Islet precursor cell (in vitro differentiated cells): ENCODE data around the gene SNRNP70.

Source experiments
- DNase-seq: peaks from one replicate; pipeline ENCODE4 v3.0.0-alpha.2; 2018

The SNRNP70 gene

GRCh38 chr19:49148784-49149651 lies 63.8 kb downstream of the SNRNP70 start:
- DNase-seq, result peak; percentile 100

GRCh38 chr19:49149652-49150105 lies 64.4 kb downstream of the SNRNP70 start:
- DNase-seq, result peak; percentile 85

GRCh38 chr19:49150106-49150943 lies 65.1 kb downstream of the SNRNP70 start:
- DNase-seq, result peak; percentile 94

DNA sequence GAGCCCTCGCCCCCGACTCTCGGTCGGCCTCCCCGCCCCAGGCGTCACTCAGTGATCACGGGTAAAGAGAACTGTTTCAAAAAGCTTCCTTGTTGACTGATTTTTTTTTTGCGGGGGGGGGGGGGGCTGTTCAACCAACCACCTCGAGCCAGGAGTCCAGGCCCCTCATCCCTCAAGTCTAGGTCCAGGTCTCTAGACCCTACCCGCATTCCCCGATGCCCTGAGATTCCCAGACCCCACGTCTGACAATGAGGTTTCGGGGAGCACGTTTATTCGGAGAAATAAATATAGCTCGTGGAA lies 65.6 kb downstream of the SNRNP70 start:
- DNase-seq, result no peak

- DNase-seq, result peak; percentile 91
Observed at GRCh38 chr19:49151267-49152118, 66.2 kb downstream of the SNRNP70 start.

GRCh38 chr19:49152119-49152550 lies 66.9 kb downstream of the SNRNP70 start:
- no peak for DNase-seq

DNA sequence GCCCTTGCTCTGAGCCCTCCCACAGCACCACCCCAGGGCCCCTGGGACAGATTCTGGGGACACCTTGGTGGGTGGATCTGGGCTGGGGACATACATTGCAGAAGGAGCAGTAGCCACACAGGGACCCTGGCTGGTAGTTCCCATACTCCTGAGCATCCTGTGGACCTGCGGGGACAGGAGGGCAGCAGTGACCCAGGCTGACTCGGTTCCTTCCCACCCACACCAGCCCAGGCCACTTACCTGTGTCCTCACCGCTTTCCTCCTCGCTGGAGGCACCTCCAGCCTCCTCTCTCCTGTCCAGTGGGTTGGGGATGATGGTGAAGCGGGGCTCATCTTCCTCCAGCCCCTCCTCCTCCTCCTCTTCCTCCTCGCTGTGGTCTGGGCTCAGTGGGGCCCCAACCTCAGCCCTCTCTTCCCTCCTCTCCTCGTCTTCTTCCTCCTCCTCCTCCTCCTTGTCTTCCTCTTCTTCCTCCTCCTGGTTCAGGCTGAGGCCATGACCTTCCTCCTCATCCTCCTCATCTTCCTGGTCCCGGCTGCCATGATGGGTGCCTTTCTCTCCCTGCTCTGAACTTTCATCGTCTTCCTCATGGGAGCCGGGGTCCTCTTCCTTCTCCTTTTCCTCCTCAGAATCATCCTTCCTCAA lies 68.0 kb downstream of the SNRNP70 start:
- DNase-seq, result no peak

- DNase-seq, result no peak
Observed at GRCh38 chr19:49154279-49154678, 69.0 kb downstream of the SNRNP70 start.

GRCh38 chr19:49155005-49155819 lies 70.0 kb downstream of the SNRNP70 start, which contains the start of gene HRC:
Gene HRC (minus strand): TSS chr19:49155396. CDS start chr19:49155237, 159 bp downstream.
- peak; percentile 50 for DNase-seq

DNA sequence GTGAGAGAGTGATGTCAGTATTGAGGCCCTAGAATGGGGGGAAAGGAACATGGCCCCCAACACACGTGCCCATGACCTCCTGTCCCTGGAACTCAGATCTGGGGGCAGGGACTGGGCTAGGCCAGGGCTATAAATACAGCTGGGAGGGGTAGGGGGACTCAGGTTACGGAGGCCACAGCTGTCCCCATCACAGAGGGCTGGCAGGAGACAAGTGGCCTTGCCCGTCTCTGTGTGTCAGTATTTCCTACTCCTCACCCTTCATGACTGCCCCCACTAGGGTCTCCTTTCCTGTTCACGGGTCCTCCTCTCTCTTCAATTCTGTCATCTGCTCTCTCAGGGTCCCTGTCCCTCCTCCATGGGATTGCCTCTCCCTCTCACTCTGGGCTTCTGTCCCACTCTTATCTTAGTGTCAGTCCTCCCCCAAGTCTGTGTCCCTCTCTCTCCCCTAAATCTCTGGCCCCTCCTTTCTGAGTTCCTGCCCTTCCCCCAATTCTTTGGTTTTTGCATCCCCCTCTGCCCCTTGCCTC lies 70.6 kb downstream of the SNRNP70 start:
- DNase-seq, result peak; percentile 64

DNA sequence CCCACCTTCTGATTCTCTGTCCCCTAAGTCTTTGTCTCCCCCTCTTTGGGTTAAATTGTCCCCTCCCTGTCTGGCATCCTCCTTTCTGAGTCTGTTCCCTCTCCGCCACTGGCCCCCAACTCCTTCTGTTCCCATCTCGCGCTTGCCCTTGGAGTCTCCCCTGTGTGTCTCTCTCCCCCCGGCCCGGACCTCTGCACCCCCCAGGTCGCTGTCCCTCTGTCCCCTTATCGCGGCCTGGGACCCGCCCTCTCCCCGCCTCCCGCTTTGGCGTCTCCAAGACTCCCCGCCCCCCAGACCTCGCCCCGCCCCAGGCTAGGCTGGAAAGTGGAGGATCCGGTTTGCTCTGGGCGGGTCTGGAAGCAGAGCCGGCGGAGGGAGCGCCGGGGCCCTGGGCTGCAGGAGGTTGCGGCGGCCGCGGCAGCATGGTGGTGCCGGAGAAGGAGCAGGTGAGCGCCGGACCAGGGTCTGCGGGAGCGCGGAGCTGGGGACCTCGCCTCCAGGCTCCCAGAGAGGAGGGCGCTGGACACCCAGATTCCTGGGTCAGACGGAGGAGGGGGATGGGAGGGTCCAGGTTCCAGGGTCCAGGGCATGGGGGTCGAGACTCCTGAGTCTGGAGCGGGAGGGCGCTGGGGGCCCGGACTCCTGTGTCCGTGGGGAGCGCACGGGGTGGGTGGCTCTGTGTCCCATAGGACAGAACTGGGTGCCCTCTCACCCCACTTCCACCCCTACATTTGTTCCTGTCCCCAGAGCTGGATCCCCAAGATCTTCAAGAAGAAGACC lies 72.4 kb downstream of the SNRNP70 start, which contains the start of gene TRPM4:
Gene TRPM4, plus strand, starts transcription at position 348 of the 780 bp plus-strand sequence. Its CDS starts 75 bp downstream, at position 423.
- DNase-seq, result peak; percentile 97
